Thoracic aorta (tissue), 2 donors: Measurements from ENCODE around the gene HCRTR2. TPM values are rescaled to one million over a fixed set of nuclear protein-coding genes. Genes with fewer than 3 reads are reported as not detected.

Source experiments
- ATAC-seq: fragments of 150-250 bp; one replicate; pipeline ENCODE4 v1.8.0; 2017; ENCODE audit warnings: low read depth; ENCODE audit not compliant: insufficient number of reproducible peaks, low FRiP score
- DNase-seq: peaks from one replicate; pipeline ENCODE4 v3.0.0-alpha.2; 2020; ENCODE audit warnings: low spot score
- H3K27ac ChIP-seq, 2 donors: fragments of 200-600 bp; sonication (generic); 1 replicate in 1 of 2; 2 replicates in 1 of 2; pipeline ENCODE4 v1.5.1; 2016; ENCODE audit warnings: mild to moderate bottlenecking in 2 of 2, moderate library complexity in 2 of 2
- H3K27me3 ChIP-seq: fragments of 200-600 bp; sonication (generic); replicated peaks from 2 replicates; pipeline ENCODE4 v1.6.0; 2016; ENCODE audit warnings: mild to moderate bottlenecking; ENCODE audit not compliant: insufficient read depth
- H3K36me3 ChIP-seq: fragments of 200-600 bp; sonication (generic); one replicate; pipeline ENCODE4 v1.5.1; 2016
- H3K4me1 ChIP-seq, 2 donors: fragments of 200-600 bp; sonication (generic); 1 replicate in 1 of 2; 2 replicates in 1 of 2; pipeline versions ENCODE4 v1.5.1 to v1.6.0; 2016; ENCODE audit warnings: low read depth in 2 of 2, mild to moderate bottlenecking in 1 of 2; ENCODE audit not compliant: control insufficient read depth in 1 of 2
- H3K4me3 ChIP-seq: fragments of 200-600 bp; sonication (generic); 2 replicates; pipeline ENCODE4 v1.5.1; 2016; ENCODE audit warnings: mild to moderate bottlenecking
- H3K9me3 ChIP-seq: fragments of 200-600 bp; sonication (generic); 2 replicates; pipeline ENCODE4 v1.5.1; 2016
- total RNA-seq, 2 donors: library from RNA; depleted of rRNA; stranded (reverse); fragments of >200 nt; gene quantifications; one replicate each; pipeline versions ENCODE4 v1.1.0 to v1.2.3, GENCODE V29; 2016
- TF ChIP-seq, protein P1 (sequence below): fragments of 200-600 bp; sonication (generic); IDR thresholded peaks from one replicate; pipeline ENCODE4 v1.5.1; 2019; ENCODE audit warnings: antibody characterized with exemption

HCRTR2 gene
- total RNA-seq, 2 donors from 2014 or later, result not detected

- Histone ChIP-seq H3K4me3 (no peak overlapping the region), H3K9me3 (no peaks in the 10 kb centered on the region), H3K27me3 (no peaks in the 10 kb centered on the region), H3K4me1 (no peaks in the 10 kb centered on the region), H3K36me3 (no peaks in the 10 kb centered on the region), H3K27ac (no peak overlapping the region)
- TF ChIP-seq, protein P1, sequence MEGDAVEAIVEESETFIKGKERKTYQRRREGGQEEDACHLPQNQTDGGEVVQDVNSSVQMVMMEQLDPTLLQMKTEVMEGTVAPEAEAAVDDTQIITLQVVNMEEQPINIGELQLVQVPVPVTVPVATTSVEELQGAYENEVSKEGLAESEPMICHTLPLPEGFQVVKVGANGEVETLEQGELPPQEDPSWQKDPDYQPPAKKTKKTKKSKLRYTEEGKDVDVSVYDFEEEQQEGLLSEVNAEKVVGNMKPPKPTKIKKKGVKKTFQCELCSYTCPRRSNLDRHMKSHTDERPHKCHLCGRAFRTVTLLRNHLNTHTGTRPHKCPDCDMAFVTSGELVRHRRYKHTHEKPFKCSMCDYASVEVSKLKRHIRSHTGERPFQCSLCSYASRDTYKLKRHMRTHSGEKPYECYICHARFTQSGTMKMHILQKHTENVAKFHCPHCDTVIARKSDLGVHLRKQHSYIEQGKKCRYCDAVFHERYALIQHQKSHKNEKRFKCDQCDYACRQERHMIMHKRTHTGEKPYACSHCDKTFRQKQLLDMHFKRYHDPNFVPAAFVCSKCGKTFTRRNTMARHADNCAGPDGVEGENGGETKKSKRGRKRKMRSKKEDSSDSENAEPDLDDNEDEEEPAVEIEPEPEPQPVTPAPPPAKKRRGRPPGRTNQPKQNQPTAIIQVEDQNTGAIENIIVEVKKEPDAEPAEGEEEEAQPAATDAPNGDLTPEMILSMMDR, result no peak
- no peak for DNase-seq
- no peak for ATAC-seq
These were observed 146.4 kb downstream of the HCRTR2 start for GRCh38 chr6:55320696-55321086.

DNA sequence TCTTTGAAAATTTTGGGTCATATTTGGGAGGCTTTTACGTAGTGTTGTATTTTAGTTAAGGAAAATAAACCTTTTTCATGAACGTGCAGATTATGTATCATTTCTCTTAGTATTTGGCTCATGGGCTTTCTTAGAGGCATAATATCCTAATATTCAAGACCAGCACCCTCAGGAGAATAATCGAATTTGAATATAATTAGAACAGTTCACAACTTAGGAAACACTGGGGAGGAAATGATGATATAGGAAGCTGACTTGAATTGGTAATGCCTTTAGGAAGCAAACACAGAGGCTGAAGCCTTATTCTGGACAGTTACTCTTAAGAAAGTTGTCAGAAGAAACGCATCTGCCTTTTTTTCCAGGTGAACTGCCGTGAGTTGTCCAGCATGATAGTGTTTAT lies 152.9 kb downstream of the HCRTR2 start, which contains the start of gene GFRAL:
TSS of gene GFRAL (plus strand) at position 301 of the 400 bp plus-strand sequence. CDS start at position 387, 86 bp downstream.
- Histone ChIP-seq H3K27ac (no peak within 1 kb of the TSS), H3K4me1 (no peaks in the 10 kb centered on the region), H3K36me3 (no peaks in the 10 kb centered on the region), H3K4me3 (no peak within 1 kb of the TSS), H3K27me3 (no peaks in the 10 kb centered on the region), H3K9me3 (no peaks in the 10 kb centered on the region)
- ATAC-seq (no peak), DNase-seq (no peak)
- TF ChIP-seq, protein P1, result no peak

Other genes starting within 250 kb of the HCRTR2 start
- gene GFRAL, start 153.0 kb downstream of the HCRTR2 start, total RNA-seq, result not detected